NCI-H69 (cell line): Measurements from ENCODE around the gene RPL37A.
A peak's percentile ranks its signal among the peaks of the same experiment; 100 is the strongest.

Source experiments
- DNase-seq: peaks from one replicate; lab custom pipeline; 2025; lab: John Stamatoyannopoulos, UW

Gene RPL37A

GRCh38 chr2:216490061-216490460 is 8.6 kb upstream of the RPL37A start:
- DNase-seq = no peak

GRCh38 chr2:216491793-216492596 is 6.6 kb upstream of the RPL37A start:
- peak; percentile 8 for DNase-seq

DNA sequence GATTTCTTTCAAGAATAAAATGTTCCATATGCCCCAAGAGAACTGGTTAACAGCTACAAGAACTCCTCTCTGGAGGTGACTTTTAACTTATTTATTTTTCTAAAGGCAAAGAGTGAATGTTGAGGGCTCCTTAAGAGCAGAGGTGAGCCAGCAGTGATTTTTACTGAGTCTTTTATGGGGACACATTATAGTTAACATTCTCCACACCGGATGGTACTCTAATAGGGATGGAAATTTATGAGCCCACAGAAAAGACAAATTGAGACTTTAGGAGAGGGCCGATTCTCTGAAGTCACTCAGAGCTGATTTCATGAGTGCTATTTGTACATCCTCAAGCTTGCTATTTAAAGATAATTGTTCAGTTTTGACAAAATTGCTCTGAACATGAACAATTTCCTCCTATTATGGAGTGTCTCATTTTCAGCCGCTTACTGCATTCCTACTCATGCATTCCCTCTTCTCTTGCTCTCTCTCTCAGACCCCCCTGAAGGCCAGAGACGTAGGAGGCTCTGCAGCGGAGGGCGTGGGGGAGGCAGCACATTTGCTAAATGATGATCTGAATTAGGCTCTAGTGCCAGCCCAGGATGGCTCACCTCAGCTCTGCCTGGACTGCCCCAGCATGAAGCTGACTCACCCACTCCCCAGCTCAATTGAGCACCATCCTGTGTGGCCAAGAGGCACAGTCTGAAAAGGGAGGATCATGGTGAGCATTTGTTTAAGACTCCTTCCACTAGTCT is 5.9 kb upstream of the RPL37A start:
- DNase-seq = no peak

DNA sequence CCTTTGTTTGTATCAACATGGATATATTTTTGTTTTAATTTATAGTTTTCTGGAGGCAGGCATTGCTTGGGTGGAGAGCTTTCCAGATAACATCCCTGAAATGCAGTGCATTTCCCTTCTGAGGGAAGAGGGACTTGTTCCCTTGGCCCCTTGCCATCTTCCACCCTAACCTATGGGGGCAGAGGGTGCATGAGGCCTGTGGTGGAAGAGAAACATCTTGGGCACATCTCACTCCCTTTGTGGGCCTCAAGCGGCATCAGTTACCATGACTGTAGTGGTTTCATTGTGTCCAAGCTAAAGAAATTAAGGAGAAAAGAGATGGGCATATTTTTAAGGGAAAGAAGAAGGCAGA is 5.3 kb upstream of the RPL37A start:
- DNase-seq = no peak

DNA sequence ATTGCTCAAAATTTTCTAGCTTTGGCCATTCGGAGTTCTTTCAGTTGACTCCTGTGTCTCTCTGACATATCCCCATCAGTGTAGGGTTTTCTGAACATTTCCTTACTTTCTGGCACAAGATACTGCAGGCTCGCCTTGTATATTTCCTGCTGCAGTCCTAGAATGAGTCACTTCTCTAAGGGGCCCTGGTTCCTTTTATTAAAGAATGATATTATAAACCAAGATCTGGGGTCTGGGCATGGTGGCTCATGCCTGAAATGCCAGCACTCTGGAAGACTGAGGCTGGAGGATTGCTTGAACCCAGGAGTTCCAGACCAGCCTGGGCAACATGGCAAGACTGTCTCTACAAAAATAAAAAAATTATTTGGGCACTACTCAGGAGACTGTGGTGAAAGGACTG is 3.0 kb upstream of the RPL37A start:
- DNase-seq = no peak

DNA sequence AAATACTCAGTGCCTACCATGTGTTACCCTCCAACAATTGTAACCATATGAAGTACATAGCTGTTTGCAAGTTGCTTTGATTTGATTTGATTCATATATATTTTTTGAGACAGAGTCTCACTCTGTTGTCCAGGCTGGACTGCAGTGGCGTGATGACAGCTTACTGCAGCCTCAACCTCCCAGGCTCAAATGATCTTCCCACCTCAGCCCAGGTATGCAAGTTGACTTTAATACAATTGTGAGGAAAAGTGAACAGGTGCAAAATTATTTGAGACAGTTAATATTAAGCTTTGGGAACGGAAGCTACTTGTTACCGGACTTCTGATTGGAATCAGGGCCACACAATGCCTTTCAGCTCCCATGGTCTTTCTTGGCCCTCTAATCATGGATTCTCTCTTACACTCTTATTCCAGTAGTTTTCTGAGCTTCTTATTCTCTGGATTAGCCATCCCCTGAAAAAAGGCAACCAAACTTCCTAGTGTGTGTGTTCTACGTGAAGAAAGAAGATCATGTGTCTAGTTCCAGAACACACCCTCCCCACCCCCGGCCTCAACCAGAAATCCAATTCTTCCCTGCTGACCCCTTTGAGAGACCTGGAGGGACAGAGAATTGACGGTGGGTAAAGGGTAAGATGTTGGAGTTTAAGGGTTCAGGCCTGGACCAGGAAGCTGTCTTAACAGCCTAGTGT is 1.1 kb upstream of the RPL37A start:
- DNase-seq = no peak

GRCh38 chr2:216498070-216498378 is 620 bp upstream of the RPL37A start:
- DNase-seq = no peak

GRCh38 chr2:216499641-216500218 is 1.1 kb downstream of the RPL37A start:
- DNase-seq = no peak

- no peak for DNase-seq
These were observed 1.9 kb downstream of the RPL37A start for GRCh38 chr2:216500572-216500971.

DNA sequence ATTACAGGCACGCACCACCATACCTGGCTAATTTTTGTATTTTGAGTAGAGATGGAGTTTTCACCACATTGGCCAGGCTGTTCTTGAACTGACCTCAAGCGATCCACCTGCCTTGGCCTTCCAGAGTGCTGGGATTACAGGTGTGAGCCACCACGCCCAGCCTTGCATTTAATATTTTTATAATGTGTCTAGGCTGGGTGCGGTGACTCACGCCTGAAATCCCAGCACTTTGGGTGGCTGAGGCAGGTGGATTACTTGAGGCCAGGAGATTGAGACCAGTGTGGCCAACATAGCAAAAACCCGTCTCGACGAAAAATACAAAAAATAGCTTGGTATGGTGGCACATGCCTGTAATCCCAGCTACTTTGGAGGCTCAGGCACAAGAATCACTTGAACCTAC is 3.2 kb downstream of the RPL37A start:
- DNase-seq = no peak

DNA sequence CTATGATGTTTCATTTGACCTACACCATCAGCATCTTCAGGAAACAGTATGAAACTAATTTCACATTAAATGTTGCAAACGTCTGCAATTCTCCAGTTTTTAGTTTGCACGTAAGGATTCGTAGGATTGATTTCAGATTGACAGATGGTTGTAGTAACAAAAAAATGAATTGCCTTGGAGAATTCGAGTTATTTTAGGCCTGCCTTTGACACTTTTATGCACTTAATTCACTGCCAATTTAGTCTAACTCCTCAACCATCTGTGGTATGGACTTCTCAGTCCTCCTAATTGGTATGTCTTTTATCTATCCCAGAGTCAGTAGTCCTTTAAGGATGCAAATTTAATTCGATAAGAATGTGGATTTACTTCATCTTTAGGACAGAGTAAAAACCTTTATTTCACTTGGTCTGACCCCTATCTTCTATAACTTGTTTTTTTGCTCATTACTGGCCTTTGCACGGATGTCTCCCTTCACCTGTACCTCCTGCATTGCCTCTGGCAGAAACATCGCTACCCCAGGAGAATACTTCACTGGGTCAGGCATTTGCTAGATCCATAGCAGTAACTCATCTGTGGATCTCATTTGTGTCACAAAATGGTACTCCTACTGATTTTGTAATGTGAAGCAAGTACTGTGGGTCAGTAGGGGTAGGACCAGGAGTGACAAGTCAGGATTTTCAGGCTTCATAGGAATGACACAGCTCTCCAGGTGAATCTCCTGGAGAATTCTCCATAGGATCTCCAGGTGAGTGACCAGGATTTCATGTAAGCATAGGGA is 3.9 kb downstream of the RPL37A start:
- DNase-seq = no peak

GRCh38 chr2:216503159-216503629 is 4.5 kb downstream of the RPL37A start:
- no peak for DNase-seq

GRCh38 chr2:216503697-216504375 is 5.2 kb downstream of the RPL37A start:
- DNase-seq = no peak

GRCh38 chr2:216504376-216504762 is 5.7 kb downstream of the RPL37A start:
- DNase-seq = no peak

DNA sequence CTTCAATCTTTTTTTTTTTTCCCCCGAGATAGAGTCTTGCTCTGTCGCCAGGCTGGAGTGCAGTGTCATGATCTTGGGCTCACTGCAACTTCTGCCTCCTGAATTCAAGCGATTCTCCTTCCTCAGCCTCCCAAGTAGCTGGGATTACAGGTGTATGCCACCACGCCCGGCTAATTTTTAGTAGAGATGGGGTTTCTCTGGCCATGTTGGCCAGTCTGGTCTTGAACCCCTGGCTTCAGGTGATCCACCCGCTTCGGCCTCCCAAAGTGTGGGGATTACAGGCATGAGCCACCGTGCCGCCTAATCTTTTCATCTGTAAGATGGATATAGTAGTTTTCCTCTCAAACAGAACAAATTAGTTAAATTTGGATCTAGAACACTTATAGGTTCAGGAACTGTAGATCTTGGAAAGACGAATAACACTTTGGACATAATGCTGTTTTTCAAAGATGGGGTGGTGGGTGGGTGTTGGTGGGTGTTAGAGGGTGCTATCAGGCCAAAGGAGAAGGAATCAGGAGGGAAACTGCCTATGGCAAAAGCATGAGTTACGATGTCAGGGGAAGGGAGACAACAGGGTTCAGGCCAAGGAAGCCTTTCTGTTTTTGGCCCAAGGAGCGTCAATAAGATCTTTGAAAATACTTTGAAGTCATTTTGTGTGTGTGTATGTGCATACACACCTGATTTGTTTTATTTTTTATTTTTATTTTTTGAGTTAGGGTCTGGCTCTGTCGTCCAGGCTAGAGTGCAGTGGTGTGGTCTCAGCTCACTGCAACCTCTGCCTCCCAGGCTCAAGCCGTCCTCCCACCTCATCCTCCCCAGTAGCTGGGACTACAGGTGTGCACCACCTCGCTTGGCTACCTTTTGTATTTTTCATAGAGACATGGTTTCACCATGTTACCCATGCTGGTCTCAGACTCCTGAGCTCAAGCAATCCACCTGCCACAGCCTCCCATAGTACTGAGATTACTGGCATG is 6.8 kb downstream of the RPL37A start:
- DNase-seq = no peak

- DNase-seq = no peak
These were observed 8.8 kb downstream of the RPL37A start for GRCh38 chr2:216507220-216508160.

- DNase-seq = no peak
These were observed 9.6 kb downstream of the RPL37A start for GRCh38 chr2:216508229-216508628.

DNA sequence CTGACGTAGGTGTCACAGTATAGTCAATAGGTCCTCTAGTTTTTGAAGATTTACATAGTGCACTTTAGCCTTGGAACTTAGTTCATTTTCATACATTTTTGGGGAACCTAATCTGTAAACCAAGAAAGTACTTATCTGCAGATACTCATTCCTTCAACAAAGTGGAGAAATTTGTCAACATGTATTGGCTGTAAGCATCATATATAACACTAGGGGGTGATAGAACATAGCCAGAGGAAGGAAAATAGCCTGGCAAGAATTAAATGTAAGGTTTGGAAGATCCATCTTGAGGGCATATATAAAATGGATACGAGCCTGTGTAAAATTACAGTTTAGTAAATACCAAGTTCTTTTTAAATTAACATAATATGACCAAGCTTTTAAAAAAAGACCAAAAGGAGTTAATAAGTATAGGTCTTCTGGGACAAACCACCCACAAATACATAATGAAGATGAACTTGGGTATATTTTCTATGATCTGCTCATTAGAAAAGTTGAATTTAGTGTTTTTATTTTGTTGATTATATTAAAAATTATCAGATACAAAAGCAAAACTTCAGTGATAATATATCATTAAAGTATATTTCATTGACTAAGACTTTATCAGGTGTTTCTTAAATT is 18.2 kb downstream of the RPL37A start:
- DNase-seq = peak; percentile 61
